HCT116 (cell line): ENCODE results near the gene TLX2. TPM values are rescaled to one million over a fixed set of nuclear protein-coding genes. Genes with fewer than 3 reads are reported as not detected.

Experiments used
- ATAC-seq: fragments of 200-7000 bp; cut with Tn5 transposase; 2 replicates; pipeline ENCODE4 v1.9.1; 2020; ENCODE audit warnings: mild to moderate bottlenecking, moderate library complexity
- BruUV-seq: library from RNA; stranded (reverse); fragments of 400-500 nt; replicated peaks from 2 replicates; lab custom pipeline; 2021; lab: Mats Ljungman, UMichigan
- CTCF ChIA-PET: fragments of 300-600 bp; sonication (Branson Sonifier 250); formaldehyde crosslinking; loops from one replicate; lab custom pipeline; 2021; ENCODE audit warnings: antibody characterized with exemption; lab: Charles Lee
- POLR2A ChIA-PET: fragments of 300-600, 350-600 bp; sonication (Branson Sonifier 250); formaldehyde crosslinking; loops from one replicate; lab custom pipeline; 2021; ENCODE audit warnings: antibody characterized with exemption; lab: Charles Lee
- RAD21 ChIA-PET, 2 experiments: fragments of 300-600 bp; sonication (Branson Sonifier 250); formaldehyde crosslinking; loops; one replicate each; lab custom pipeline; 2023; ENCODE audit warnings: low total read pairs in 2 of 2; ENCODE audit not compliant: uncharacterized antibody in 2 of 2, unreplicated experiment in 2 of 2, low non-redundant PET in 1 of 2; lab: Charles Lee
- DNase-seq: peaks from one replicate; pipeline ENCODE4 v3.0.0-alpha.2; 2010; ENCODE audit warnings: low read depth, low spot score
- H2AFZ ChIP-seq: fragments of 200-600 bp; shearing (Covaris generic), sonication (generic); 2 replicates; pipeline ENCODE4 v1.6.1; 2017; ENCODE audit warnings: low read depth, mixed run types, mixed read lengths, antibody characterized with exemption, low read length; ENCODE audit not compliant: poor library complexity, severe bottlenecking
- H3K27ac ChIP-seq: 2 replicates; pipeline ENCODE4 v1.5.1; 2012; ENCODE audit warnings: low read depth, low read length
- H3K27me3 ChIP-seq: fragments of 200-600 bp; sonication (generic); 2 replicates; pipeline ENCODE4 v1.6.1; 2016; ENCODE audit warnings: mixed run types, low read length, mixed read lengths; ENCODE audit not compliant: insufficient read depth
- H3K36me3 ChIP-seq, 2 experiments: fragments of 200-500 bp in 1 of 2; fragments of 200-600 bp in 1 of 2; sonication (Bioruptor generic) in 1 of 2; sonication (generic) in 1 of 2; 2 replicates each; pipeline versions ENCODE4 v1.5.1 to v1.6.1; 2014 to 2016; ENCODE audit warnings: low read length in 2 of 2, inconsistent platforms in 1 of 2, mixed read lengths in 1 of 2, mixed run types in 1 of 2; ENCODE audit not compliant: insufficient read depth in 2 of 2, control insufficient read depth in 1 of 2
- H3K4me1 ChIP-seq, 2 experiments: fragments of 200-600 bp in 1 of 2; sonication (generic) in 1 of 2; 2 replicates each; pipeline versions ENCODE4 v1.5.1 to v1.6.1; 2012 to 2017; ENCODE audit warnings: low read length in 2 of 2, inconsistent platforms in 1 of 2, mild to moderate bottlenecking in 1 of 2, mixed read lengths in 1 of 2, mixed run types in 1 of 2, moderate library complexity in 1 of 2; ENCODE audit not compliant: insufficient read depth in 2 of 2, control insufficient read depth in 1 of 2
- H3K4me2 ChIP-seq: fragments of 200-600 bp; sonication (generic); 2 replicates; pipeline ENCODE4 v1.6.1; 2017; ENCODE audit warnings: mixed run types, low read length, mixed read lengths
- H3K4me3 ChIP-seq, 2 experiments: fragments of 200-600 bp in 1 of 2; sonication (generic) in 1 of 2; replicated peaks in 1 of 2; 2 replicates each; pipeline ENCODE4 v1.5.1; 2011 to 2016; ENCODE audit warnings: low read length in 2 of 2, control low read depth in 1 of 2, low read depth in 1 of 2, mild to moderate bottlenecking in 1 of 2, mixed read lengths in 1 of 2, mixed run types in 1 of 2
- H3K79me2 ChIP-seq: fragments of 200-600 bp; sonication (generic); 2 replicates; pipeline ENCODE4 v1.6.1; 2017; ENCODE audit warnings: mild to moderate bottlenecking, mixed run types, low read length, moderate library complexity, mixed read lengths; ENCODE audit not compliant: insufficient read depth
- H3K9ac ChIP-seq: fragments of 200-600 bp; sonication (generic); 2 replicates; pipeline ENCODE4 v1.6.1; 2016; ENCODE audit warnings: low read length, mixed read lengths
- H3K9me2 ChIP-seq: fragments of 200-600 bp; sonication (generic), shearing (Covaris generic); 2 replicates; pipeline ENCODE4 v1.6.1; 2017; ENCODE audit warnings: mixed run types, mild to moderate bottlenecking, moderate library complexity; ENCODE audit not compliant: insufficient read depth
- H3K9me3 ChIP-seq, 2 experiments: fragments of 200-500 bp in 1 of 2; fragments of 200-600 bp in 1 of 2; sonication (Bioruptor generic) in 1 of 2; sonication (generic) in 1 of 2; 2 replicates each; pipeline ENCODE4 v1.6.1; 2014 to 2017; ENCODE audit warnings: low read length in 2 of 2, mixed read lengths in 2 of 2, inconsistent platforms in 1 of 2, low read depth in 1 of 2, mild to moderate bottlenecking in 1 of 2, mixed run types in 1 of 2, moderate library complexity in 1 of 2; ENCODE audit not compliant: control insufficient read depth in 1 of 2, insufficient read depth in 1 of 2
- H4K20me1 ChIP-seq: fragments of 200-600 bp; sonication (generic), shearing (Covaris generic); 2 replicates; pipeline ENCODE4 v1.6.1; 2017; ENCODE audit warnings: mixed run types, mild to moderate bottlenecking, moderate library complexity; ENCODE audit not compliant: insufficient read depth
- ATF3 ChIP-seq: IDR thresholded peaks from 2 replicates; pipeline ENCODE4 v1.6.1; 2012
- CBX3 ChIP-seq: IDR thresholded peaks from 2 replicates; pipeline ENCODE4 v1.6.1; 2012; ENCODE audit warnings: low read depth
- CEBPB ChIP-seq: IDR thresholded peaks from 2 replicates; pipeline ENCODE4 v1.6.1; 2012; ENCODE audit warnings: low read depth
- CTCF ChIP-seq, 3 experiments: fragments of 200-600 bp in 1 of 3; sonication (generic) in 1 of 3; IDR thresholded peaks in 2 of 3; conservative IDR thresholded peaks in 1 of 3; 2 replicates each; pipeline ENCODE4 v1.5.1; 2012 to 2017; ENCODE audit warnings: low read depth in 2 of 3, low read length in 2 of 3, antibody characterized with exemption in 1 of 3, borderline replicate concordance in 1 of 3, control low read depth in 1 of 3, mild to moderate bottlenecking in 1 of 3, mixed read lengths in 1 of 3, mixed run types in 1 of 3, moderate library complexity in 1 of 3; ENCODE audit not compliant: insufficient read depth in 1 of 3
- ELF1 ChIP-seq: IDR thresholded peaks from 2 replicates; pipeline ENCODE4 v1.6.1; 2012; ENCODE audit warnings: low read depth, borderline replicate concordance
- EZH2 ChIP-seq: fragments of 200-600 bp; sonication (generic); IDR thresholded peaks from 2 replicates; pipeline ENCODE4 v1.6.1; 2017; ENCODE audit warnings: antibody characterized with exemption, mixed run types
- FOSL1 ChIP-seq: IDR thresholded peaks from 2 replicates; pipeline ENCODE4 v1.6.1; 2012; ENCODE audit warnings: low read depth
- JUND ChIP-seq: IDR thresholded peaks from 2 replicates; pipeline ENCODE4 v1.6.1; 2012
- POLR2A ChIP-seq: IDR thresholded peaks from 2 replicates; pipeline ENCODE4 v1.7.0; 2011; ENCODE audit warnings: borderline replicate concordance; ENCODE audit not compliant: insufficient read depth, insufficient read length; ENCODE audit errors: extremely low read depth
- POLR2AphosphoS5 ChIP-seq: IDR thresholded peaks from 2 replicates; pipeline ENCODE4 v1.6.1; 2011; ENCODE audit warnings: mild to moderate bottlenecking, low read depth, low read length, moderate library complexity
- REST ChIP-seq: IDR thresholded peaks from 2 replicates; pipeline ENCODE4 v1.6.1; 2012; ENCODE audit warnings: low read depth
- SIN3A ChIP-seq: IDR thresholded peaks from 2 replicates; pipeline ENCODE4 v1.6.1; 2012; ENCODE audit warnings: low read depth
- SP1 ChIP-seq: IDR thresholded peaks from 2 replicates; pipeline ENCODE4 v1.6.1; 2012; ENCODE audit warnings: low read depth
- SRF ChIP-seq: IDR thresholded peaks from 2 replicates; pipeline ENCODE4 v1.6.1; 2012; ENCODE audit warnings: low read depth
- TCF7L2 ChIP-seq: IDR thresholded peaks from 2 replicates; pipeline ENCODE4 v1.7.0; 2011; ENCODE audit warnings: borderline replicate concordance, inconsistent platforms; ENCODE audit not compliant: insufficient read depth, insufficient read length; ENCODE audit errors: extremely low read depth
- YY1 ChIP-seq: IDR thresholded peaks from 2 replicates; pipeline ENCODE4 v1.6.1; 2011; ENCODE audit warnings: low read length, low read depth, moderate library complexity, mild to moderate bottlenecking; ENCODE audit not compliant: insufficient replicate concordance; ENCODE audit errors: extremely low read depth
- ZBTB33 ChIP-seq: IDR thresholded peaks from 2 replicates; pipeline ENCODE4 v1.6.1; 2011; ENCODE audit warnings: mild to moderate bottlenecking, low read length, moderate library complexity; ENCODE audit not compliant: insufficient replicate concordance; ENCODE audit errors: extremely low read depth
- ZNF274 ChIP-seq: fragments of 200-500 bp; sonication (Bioruptor generic); IDR thresholded peaks from 2 replicates; pipeline ENCODE4 v1.6.1; 2014; ENCODE audit warnings: mild to moderate bottlenecking, low read depth, low read length, inconsistent platforms
- intact Hi-C: fragments of 100-400 bp; cut with micrococcal nuclease; formaldehyde crosslinking; loops from 2 replicates; pipeline ENCODE4 v1.10.0; 2022
- total RNA-seq: library from RNA; stranded (reverse); gene quantifications from one replicate; pipeline ENCODE4 v1.2.1, GENCODE V29; 2021; ENCODE audit not compliant: unreplicated experiment

The TLX2 gene
- total RNA-seq, 1 experiment from 2014 or later, result not detected

- Histone ChIP-seq H3K4me3 (peak overlapping the region in 1 of 2 experiments; percentile 100; a peak in 3 of 4 replicates), H2AFZ (no peak overlapping the region), H4K20me1 (no peaks in the 10 kb centered on the region), H3K27me3 (no peaks in the 10 kb centered on the region), H3K9me2 (no peaks in the 10 kb centered on the region), H3K9me3 (no peaks in the 10 kb centered on the region), H3K27ac (no peak overlapping the region), H3K79me2 (peaks cover 42% of the 10 kb centered on the region), H3K4me2 (peak overlapping the region; percentile 86), H3K36me3 (peaks cover 18 to 27% of the 10 kb centered on the region in 2 experiments)
- ATAC-seq, result no peak
- ChIA-PET RAD21 (no interaction called here), CTCF (no interaction called here)
- intact Hi-C loops, result no loop called here
- TF ChIP-seq SIN3A (no peak), YY1 (no peak), CEBPB (no peak), SRF (no peak), ELF1 (no peak), TCF7L2 (no peak), SP1 (no peak), POLR2AphosphoS5 (no peak), EZH2 (no peak), ATF3 (no peak), FOSL1 (no peak), REST (no peak), CBX3 (no peak), JUND (no peak), ZNF274 (no peak), ZBTB33 (no peak), POLR2A (no peak), CTCF (IDR thresholded peaks at IDR 0.05 in 2 of 3, conservative IDR thresholded peaks at IDR 0.05 in 1 of 3; ENCODE audit: borderline replicate concordance in 1 of 3, insufficient read depth in 1 of 3, low read depth in 2 of 3, low read length in 2 of 3) (no peak)
- TF ChIP-seq, all 23 proteins: peak for 0
- POLR2A ChIA-PET, result no interaction called here
- no peak for DNase-seq
- H3K9ac ChIP-seq, result peak overlapping the region; percentile 98; the same call in 1 of the 2 replicates
- BruUV-seq, result no TSS peak
- H3K4me1 ChIP-seq, result peaks cover 14 to 30% of the 10 kb centered on the region in 2 experiments
Observed at GRCh38 chr2:74527741-74528140, 13.5 kb downstream of the TLX2 start.
